Naive thymus-derived CD4-positive, alpha-beta T cell (primary cell): ENCODE results near the gene OXTR. TPM values are rescaled to one million over a fixed set of nuclear protein-coding genes. Genes with fewer than 3 reads are reported as not detected.

Experiments used
- ATAC-seq: fragments of 150-1000 bp; cut with Tn5 transposase; 2 replicates; pipeline ENCODE4 v1.10.0; 2021; ENCODE audit warnings: mild to moderate bottlenecking, moderate library complexity
- CTCF ChIA-PET: fragments of 350-600 bp; sonication (Branson Sonifier 250); formaldehyde crosslinking; loops from one replicate; lab custom pipeline; 2021; ENCODE audit warnings: antibody characterized with exemption; lab: Charles Lee
- POLR2A ChIA-PET: fragments of 350-600 bp; sonication (Branson Sonifier 250); formaldehyde crosslinking; loops from one replicate; lab custom pipeline; 2021; ENCODE audit warnings: antibody characterized with exemption, inconsistent platforms; lab: Charles Lee
- DNase-seq, 9 donors: peaks; one replicate each; pipeline versions ENCODE4 v3.0.0 to v3.0.0-alpha.2; 2020 to 2022; ENCODE audit warnings: mixed read lengths in 1 of 9
- H3K27ac ChIP-seq: one replicate; pipeline ENCODE4 v1.7.0; 2013; ENCODE audit warnings: mild to moderate bottlenecking, low read depth, low read length, moderate library complexity
- H3K27me3 ChIP-seq, 2 donors: one replicate each; pipeline ENCODE4 v1.7.0; 2013; ENCODE audit warnings: low read length in 2 of 2, mild to moderate bottlenecking in 2 of 2, moderate library complexity in 2 of 2; ENCODE audit not compliant: control insufficient read depth in 2 of 2, insufficient read depth in 2 of 2
- H3K36me3 ChIP-seq, 3 experiments: 1 replicate in 2 of 3; 2 replicates in 1 of 3; pipeline ENCODE4 v1.7.0; 2013; ENCODE audit warnings: low read length in 3 of 3, mild to moderate bottlenecking in 3 of 3, moderate library complexity in 1 of 3; ENCODE audit not compliant: insufficient read depth in 3 of 3, control insufficient read depth in 2 of 3
- H3K4me1 ChIP-seq, 2 donors: one replicate each; pipeline ENCODE4 v1.7.0; 2013; ENCODE audit warnings: low read length in 2 of 2, mild to moderate bottlenecking in 2 of 2, moderate library complexity in 1 of 2; ENCODE audit not compliant: control insufficient read depth in 2 of 2, insufficient read depth in 2 of 2
- H3K4me3 ChIP-seq: 2 replicates; pipeline ENCODE4 v1.7.0; 2013; ENCODE audit warnings: mild to moderate bottlenecking, low read length
- H3K9me3 ChIP-seq, 3 experiments: 1 replicate in 2 of 3; 2 replicates in 1 of 3; pipeline ENCODE4 v1.7.0; 2013; ENCODE audit warnings: low read length in 3 of 3; ENCODE audit not compliant: control insufficient read depth in 2 of 3
- H3K27ac Mint-ChIP-seq, 9 donors: one replicate each; pipeline ENCODE4 v1.8.0; 2020 to 2022; ENCODE audit warnings: mixed read lengths in 9 of 9, mild to moderate bottlenecking in 8 of 9, moderate library complexity in 5 of 9, inconsistent platforms in 2 of 9
- H3K27me3 Mint-ChIP-seq, 5 donors: one replicate each; pipeline ENCODE4 v1.8.0; 2021 to 2022; ENCODE audit warnings: mixed read lengths in 5 of 5, mild to moderate bottlenecking in 1 of 5
- H3K36me3 Mint-ChIP-seq, 5 donors: one replicate each; pipeline ENCODE4 v1.8.0; 2020 to 2022; ENCODE audit warnings: mixed read lengths in 5 of 5, mild to moderate bottlenecking in 3 of 5, inconsistent platforms in 1 of 5
- H3K4me1 Mint-ChIP-seq, 7 donors: one replicate each; pipeline ENCODE4 v1.8.0; 2020 to 2022; ENCODE audit warnings: mixed read lengths in 7 of 7, mild to moderate bottlenecking in 3 of 7, inconsistent platforms in 1 of 7
- H3K4me3 Mint-ChIP-seq, 10 donors: one replicate each; pipeline ENCODE4 v1.8.0; 2020 to 2022; ENCODE audit warnings: mild to moderate bottlenecking in 10 of 10, mixed read lengths in 10 of 10, moderate library complexity in 6 of 10, inconsistent platforms in 2 of 10
- H3K9me3 Mint-ChIP-seq, 11 donors: one replicate each; pipeline ENCODE4 v1.8.0; 2020 to 2022; ENCODE audit warnings: mixed read lengths in 11 of 11, mild to moderate bottlenecking in 4 of 11, inconsistent platforms in 1 of 11, moderate library complexity in 1 of 11
- intact Hi-C, 2 donors: fragments of 100-400 bp; cut with micrococcal nuclease; formaldehyde crosslinking; loops; one replicate each; pipeline ENCODE4 v1.15.1; 2023
- polyA plus RNA-seq, 2 donors: library from polyadenylated mRNA; unstranded; fragments of 300-500 nt; fragmentation: Illumina TruSeq; gene quantifications; one replicate each; pipeline ENCODE4 v1.2.3, GENCODE V29; 2021
- total RNA-seq, 6 experiments: library from RNA in 5 of 6; stranded (reverse) in 5 of 6; gene quantifications; 1 replicate in 5 of 6; 2 replicates in 1 of 6; pipeline ENCODE4 v1.2.3 and lab custom pipeline; 2021 to 2026

Gene OXTR
- total and polyA plus RNA-seq, 7 experiments from 2014 or later = 0.05 to 1.3 (median 0.22) TPM; not detected in 2

- Histone ChIP-seq H3K4me1 (no peaks in the 10 kb centered on the region), H3K9me3 (no peaks in the 10 kb centered on the region), H3K36me3 (no peaks in the 10 kb centered on the region), H3K4me3 (no peak overlapping the region), H3K27ac (no peak overlapping the region), H3K27me3 (no peaks in the 10 kb centered on the region)
- no peak overlapping the region for H3K4me3 Mint-ChIP-seq
- ChIA-PET POLR2A (no interaction called here), CTCF (no interaction called here)
- ATAC-seq = no peak
- H3K36me3 Mint-ChIP-seq = no peaks in the 10 kb centered on the region
- DNase-seq = no peak
- intact Hi-C loops = no loop called here
- no peak overlapping the region for H3K27ac Mint-ChIP-seq
- no peaks in the 10 kb centered on the region for H3K4me1 Mint-ChIP-seq
- H3K27me3 Mint-ChIP-seq = peaks cover 0 to 15% (median 3%) of the 10 kb centered on the region in 5 donors
- peaks cover 0 to 13% (median 3%) of the 10 kb centered on the region in 11 donors for H3K9me3 Mint-ChIP-seq
Measured at GRCh38 chr3:8709801-8710507, 59.5 kb downstream of the OXTR start.

- Mint-ChIP-seq H3K27ac (no peak overlapping the region), H3K9me3 (peaks cover 0 to 20% (median 3%) of the 10 kb centered on the region in 11 donors), H3K4me3 (no peak overlapping the region), H3K4me1 (no peaks in the 10 kb centered on the region), H3K27me3 (peaks cover 0 to 10% (median 3%) of the 10 kb centered on the region in 5 donors), H3K36me3 (no peaks in the 10 kb centered on the region)
- no peaks in the 10 kb centered on the region for H3K4me1 ChIP-seq
- no peak overlapping the region for H3K4me3 ChIP-seq
- H3K27ac ChIP-seq = no peak overlapping the region
- no peaks in the 10 kb centered on the region for H3K36me3 ChIP-seq
- ATAC-seq (no peak), DNase-seq (no peak)
- ChIA-PET POLR2A (no interaction called here), CTCF (no interaction called here)
- no peaks in the 10 kb centered on the region for H3K27me3 ChIP-seq
- no peaks in the 10 kb centered on the region for H3K9me3 ChIP-seq
- intact Hi-C loops = no loop called here
Measured at GRCh38 chr3:8709287-8709686, 60.1 kb downstream of the OXTR start.

GRCh38 chr3:8705575-8705974 lies 63.8 kb downstream of the OXTR start:
- ATAC-seq (no peak), DNase-seq (no peak)
- intact Hi-C loops = no loop called here
- Mint-ChIP-seq H3K4me1 (no peaks in the 10 kb centered on the region), H3K36me3 (no peaks in the 10 kb centered on the region), H3K27me3 (peaks cover 0 to 9% (median 0%) of the 10 kb centered on the region in 5 donors), H3K27ac (no peak overlapping the region), H3K4me3 (no peak overlapping the region), H3K9me3 (peaks cover 0 to 22% (median 3%) of the 10 kb centered on the region in 11 donors)
- Histone ChIP-seq H3K9me3 (no peaks in the 10 kb centered on the region), H3K4me3 (no peak overlapping the region), H3K27ac (no peak overlapping the region), H3K4me1 (no peaks in the 10 kb centered on the region), H3K36me3 (no peaks in the 10 kb centered on the region), H3K27me3 (no peaks in the 10 kb centered on the region)
- ChIA-PET CTCF (no interaction called here), POLR2A (no interaction called here)

GRCh38 chr3:8702560-8702959 lies 66.9 kb downstream of the OXTR start:
- Mint-ChIP-seq H3K27ac (no peak overlapping the region), H3K27me3 (peaks cover 0 to 9% (median 0%) of the 10 kb centered on the region in 5 donors), H3K4me1 (no peaks in the 10 kb centered on the region), H3K4me3 (no peak overlapping the region), H3K9me3 (peaks cover 0 to 22% (median 3%) of the 10 kb centered on the region in 11 donors), H3K36me3 (no peaks in the 10 kb centered on the region)
- ATAC-seq (no peak), DNase-seq (no peak)
- Histone ChIP-seq H3K4me3 (no peak overlapping the region), H3K4me1 (no peaks in the 10 kb centered on the region), H3K9me3 (no peaks in the 10 kb centered on the region), H3K27ac (no peak overlapping the region), H3K27me3 (no peaks in the 10 kb centered on the region), H3K36me3 (no peaks in the 10 kb centered on the region)
- intact Hi-C loops = no loop called here
- CTCF ChIA-PET = no interaction called here
- POLR2A ChIA-PET = no interaction called here

Other genes with a start within 250 kb of the OXTR start
- not detected for gene SSUH2, start 124.8 kb downstream of the OXTR start, total RNA-seq
- not detected for gene SSUH2, start 124.8 kb downstream of the OXTR start, polyA plus RNA-seq
- not detected for gene CAV3, start 35.8 kb downstream of the OXTR start, total RNA-seq
- gene CAV3, start 35.8 kb downstream of the OXTR start, polyA plus RNA-seq = not detected
- gene RAD18, start 193.9 kb upstream of the OXTR start, total RNA-seq = 10 to 100 TPM in 4 of 5 experiments, 1 to 10 TPM in 1; 9.3 to 36.4 (median 18.2) TPM
- gene RAD18, start 193.9 kb upstream of the OXTR start, polyA plus RNA-seq = 10 to 100 TPM; 10.5 to 12.9 TPM